GM12864 (cell line): ENCODE measurements around the gene ZEB2.

Source experiments
- DNase-seq: peaks from one replicate; pipeline ENCODE4 v3.0.0-alpha.2; 2011; ENCODE audit warnings: low read depth
- H3K4me3 ChIP-seq: 2 replicates; pipeline ENCODE4 v1.5.1; 2011; ENCODE audit warnings: mild to moderate bottlenecking, low read depth, low read length, control low read depth
- TF ChIP-seq, protein P1 (sequence below): IDR thresholded peaks from 2 replicates; pipeline ENCODE4 v1.5.1; 2011; ENCODE audit warnings: low read depth, mild to moderate bottlenecking, moderate library complexity, low read length, control low read depth, inconsistent platforms; ENCODE audit errors: missing control alignments

Gene ZEB2

DNA sequence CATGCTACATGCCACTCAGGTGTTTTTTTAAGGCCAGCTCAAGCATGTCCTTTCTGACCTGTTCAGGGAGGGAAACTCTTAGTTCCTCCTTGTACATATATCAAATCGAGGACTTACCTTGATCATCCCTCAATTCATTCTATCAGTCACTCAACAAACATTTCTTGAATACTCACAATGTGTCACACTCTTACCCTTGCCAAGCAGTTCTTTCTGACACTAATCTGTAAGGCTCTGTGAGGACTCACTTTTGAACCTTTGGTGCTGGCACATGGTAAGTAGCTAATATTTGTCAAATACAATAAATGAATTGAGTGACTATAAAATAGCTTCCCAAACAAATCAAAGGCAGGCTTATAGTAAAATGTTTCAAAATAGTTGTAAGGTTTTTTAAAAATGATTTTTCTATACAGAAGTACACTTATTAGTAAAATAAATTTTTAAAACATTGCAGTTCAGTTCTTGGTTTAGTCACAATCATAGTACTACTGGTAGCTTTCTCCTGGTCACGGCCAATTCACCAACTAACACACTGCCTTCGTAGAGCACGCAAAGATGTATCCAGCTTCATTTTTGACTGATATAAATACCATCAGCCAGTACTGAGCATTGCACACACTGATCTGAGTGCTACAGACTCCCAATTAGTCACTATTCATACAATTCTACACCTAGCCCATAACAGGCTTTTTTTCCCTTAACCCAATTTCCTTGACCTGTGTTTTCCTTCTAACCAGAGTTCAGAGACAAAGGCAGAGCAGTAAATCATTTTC, 50.9 kb downstream of the ZEB2 start:
- no peak for DNase-seq
- no peak overlapping the region for H3K4me3 ChIP-seq
- TF ChIP-seq, protein P1, sequence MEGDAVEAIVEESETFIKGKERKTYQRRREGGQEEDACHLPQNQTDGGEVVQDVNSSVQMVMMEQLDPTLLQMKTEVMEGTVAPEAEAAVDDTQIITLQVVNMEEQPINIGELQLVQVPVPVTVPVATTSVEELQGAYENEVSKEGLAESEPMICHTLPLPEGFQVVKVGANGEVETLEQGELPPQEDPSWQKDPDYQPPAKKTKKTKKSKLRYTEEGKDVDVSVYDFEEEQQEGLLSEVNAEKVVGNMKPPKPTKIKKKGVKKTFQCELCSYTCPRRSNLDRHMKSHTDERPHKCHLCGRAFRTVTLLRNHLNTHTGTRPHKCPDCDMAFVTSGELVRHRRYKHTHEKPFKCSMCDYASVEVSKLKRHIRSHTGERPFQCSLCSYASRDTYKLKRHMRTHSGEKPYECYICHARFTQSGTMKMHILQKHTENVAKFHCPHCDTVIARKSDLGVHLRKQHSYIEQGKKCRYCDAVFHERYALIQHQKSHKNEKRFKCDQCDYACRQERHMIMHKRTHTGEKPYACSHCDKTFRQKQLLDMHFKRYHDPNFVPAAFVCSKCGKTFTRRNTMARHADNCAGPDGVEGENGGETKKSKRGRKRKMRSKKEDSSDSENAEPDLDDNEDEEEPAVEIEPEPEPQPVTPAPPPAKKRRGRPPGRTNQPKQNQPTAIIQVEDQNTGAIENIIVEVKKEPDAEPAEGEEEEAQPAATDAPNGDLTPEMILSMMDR: no peak

DNA sequence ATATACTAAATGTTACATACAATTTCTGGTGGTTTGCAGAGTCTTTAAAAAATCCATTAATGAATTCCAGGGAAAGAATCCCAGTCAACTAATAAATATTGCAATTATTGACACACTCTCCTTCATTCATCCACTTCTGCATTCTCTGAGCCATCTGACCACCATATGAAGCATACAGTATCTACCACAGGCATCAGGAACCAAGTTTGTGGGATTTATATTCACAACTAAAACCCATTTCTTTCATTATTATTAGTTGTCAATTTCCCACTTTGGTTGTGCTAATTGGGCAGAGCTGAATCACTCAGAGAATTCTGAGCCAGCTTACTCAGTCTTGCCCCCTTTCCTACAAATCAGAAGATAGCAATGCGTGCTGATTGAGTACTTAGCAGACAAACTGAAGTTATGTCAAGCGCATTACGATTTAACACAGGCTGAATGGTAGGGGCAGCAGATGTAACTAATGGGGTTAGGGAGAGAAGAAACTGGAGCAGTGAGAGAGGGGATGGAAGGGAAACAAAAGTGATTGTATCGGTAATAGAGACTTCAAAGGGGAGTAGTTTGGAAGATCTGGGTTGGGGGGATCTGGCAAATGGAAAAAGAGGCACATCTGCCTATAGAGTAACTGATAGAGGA, 52.3 kb downstream of the ZEB2 start:
- TF ChIP-seq, protein P1: no peak
- no peak for DNase-seq
- H3K4me3 ChIP-seq: no peak overlapping the region

GRCh38 chr2:144466637-144467036, 53.3 kb downstream of the ZEB2 start:
- TF ChIP-seq, protein P1: no peak
- H3K4me3 ChIP-seq: no peak overlapping the region
- DNase-seq: no peak

DNA sequence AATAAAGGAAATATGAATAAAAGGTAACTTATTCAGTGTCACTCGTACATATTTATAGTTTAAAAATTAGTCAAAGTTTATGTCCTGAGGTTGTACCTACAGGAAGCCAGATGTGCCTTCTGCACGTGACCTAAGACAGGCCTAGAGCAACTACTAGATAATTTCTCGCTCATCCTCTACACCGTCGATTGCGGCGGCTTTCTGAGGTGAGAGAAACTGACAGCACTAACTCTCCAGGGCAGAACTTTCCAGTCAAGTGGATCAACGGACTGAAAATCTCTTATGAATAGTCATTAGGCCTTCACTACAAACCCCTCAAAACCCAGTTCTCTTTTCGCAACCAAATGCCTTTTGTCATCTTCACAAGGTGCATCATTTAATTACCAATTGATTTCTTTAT, 54.2 kb downstream of the ZEB2 start:
- no peak overlapping the region for H3K4me3 ChIP-seq
- DNase-seq: no peak
- TF ChIP-seq, protein P1: no peak

DNA sequence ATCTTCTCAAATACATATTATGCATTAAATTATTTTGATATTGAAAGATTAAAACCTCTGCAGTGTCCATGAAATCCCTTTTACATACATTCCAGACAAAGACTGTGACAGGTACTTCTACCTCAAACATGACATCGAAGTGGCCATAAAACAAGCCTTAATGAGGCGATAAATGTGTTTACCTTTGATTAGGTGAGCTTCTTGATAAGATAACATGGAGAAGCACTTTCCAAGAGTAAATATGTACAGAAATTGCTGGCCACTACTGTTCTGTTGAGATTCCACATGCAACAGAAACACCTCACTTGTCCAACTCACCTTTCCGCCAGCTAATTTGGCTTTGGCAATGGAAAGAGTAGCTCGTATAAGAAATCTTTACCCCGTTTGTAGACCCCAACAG, 55.2 kb downstream of the ZEB2 start:
- DNase-seq: no peak
- TF ChIP-seq, protein P1: no peak
- no peak overlapping the region for H3K4me3 ChIP-seq

GRCh38 chr2:144463266-144463665, 56.7 kb downstream of the ZEB2 start:
- TF ChIP-seq, protein P1: no peak
- no peak overlapping the region for H3K4me3 ChIP-seq
- DNase-seq: no peak

GRCh38 chr2:144462266-144462665, 57.7 kb downstream of the ZEB2 start:
- TF ChIP-seq, protein P1: no peak
- no peak for DNase-seq
- no peak overlapping the region for H3K4me3 ChIP-seq
